ENCODE measurements around the gene PFKFB3. TPM values are rescaled to one million over a fixed set of nuclear protein-coding genes. Genes with fewer than 3 reads are reported as not detected.

The PFKFB3 gene
- total and polyA plus RNA-seq, 2 of the 4 experiments (the other 2 are of a cell fraction): 34.1 to 45.5 TPM

DNA sequence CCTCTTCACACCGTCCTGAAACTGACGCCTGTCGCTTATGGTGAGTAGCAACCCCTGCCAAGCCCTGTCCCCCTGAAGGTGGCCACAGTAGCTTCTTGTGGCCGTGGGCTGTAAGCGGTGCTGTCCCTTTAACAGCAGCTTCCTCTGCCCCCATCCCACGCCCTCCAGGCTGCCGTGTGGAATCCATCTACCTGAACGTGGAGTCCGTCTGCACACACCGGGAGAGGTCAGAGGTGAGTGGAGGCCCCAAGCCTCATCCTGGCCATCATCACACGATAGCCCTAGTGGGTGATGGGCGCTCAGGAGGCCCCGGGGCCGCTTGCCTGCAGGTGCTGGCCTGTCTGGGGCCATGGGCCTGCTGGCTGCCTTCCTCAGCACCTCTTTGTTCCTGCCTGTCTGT is 21.2 kb downstream of the PFKFB3 start:
- no peak for ATAC-seq (ENCODE audit: low read depth)
- H2BK20ac ChIP-seq (ENCODE audit: low read depth, low read length): no peak overlapping the region
- no peak overlapping the region for H2AK9ac ChIP-seq (replicated peaks; ENCODE audit: low read depth, low read length, poor library complexity)
- H3K56ac ChIP-seq (ENCODE audit: extremely low read depth, insufficient read depth, low read length): no peak overlapping the region
- no peak overlapping the region for H2AFZ ChIP-seq (replicated peaks; ENCODE audit: low read length, poor library complexity)
- H3K79me1 ChIP-seq (ENCODE audit: low read depth in 1 of 2, low read length in 2 of 2): peaks cover 29 to 86% of the 10 kb centered on the region in 2 experiments
- no peak overlapping the region for H2BK120ac ChIP-seq (ENCODE audit: low read depth, low read length)
- in situ Hi-C loops (cut with MboI; ENCODE audit: low sequenced_read_pairs) (loop anchor here (10.0 kb wide), 1 partner anchor 171 kb away; no protein-coding TSS in a partner anchor), intact Hi-C loops (cut with micrococcal nuclease) (no loop called here), dilution Hi-C loops (cut with HindIII; ENCODE audit: low sequenced_read_pairs, unreplicated experiment) (no loop called here)
- no peak overlapping the region for H3K4me2 ChIP-seq (ENCODE audit: low read depth, low read length)
- no peak overlapping the region for H4K91ac ChIP-seq (ENCODE audit: insufficient read depth, low read depth, low read length)
- BruUV-seq (replicated peaks): no TSS peak
- H3K27ac ChIP-seq (ENCODE audit: insufficient read depth, low read length): no peak overlapping the region
- H3K9ac ChIP-seq (ENCODE audit: low read depth, low read length): no peak overlapping the region
- H3K4me1 ChIP-seq (ENCODE audit: control insufficient read depth, insufficient read depth, low read length): peaks cover 4% of the 10 kb centered on the region; the same call in 1 of the 2 replicates
- H3K23ac ChIP-seq (ENCODE audit: low read depth, low read length): no peak overlapping the region
- no peak overlapping the region for H2BK15ac ChIP-seq (ENCODE audit: low read depth, low read length)
- no peak overlapping the region for H2BK5ac ChIP-seq (ENCODE audit: low read depth, low read length, poor library complexity, severe bottlenecking)
- H4K8ac ChIP-seq (ENCODE audit: low read depth in 2 of 2, low read length in 2 of 2): no peak overlapping the region
- no peak overlapping the region for H3K4me3 ChIP-seq (ENCODE audit: insufficient read depth, low read depth, low read length)
- no peak overlapping the region for H4K5ac ChIP-seq (ENCODE audit: low read depth, low read length)
- no peak overlapping the region for H2AK5ac ChIP-seq (ENCODE audit: low read depth, low read length)
- CTCF ChIA-PET: no interaction called here
- H3K4ac ChIP-seq (ENCODE audit: low read depth, low read length): no peak overlapping the region
- no peak for DNase-seq
- TF ChIP-seq NFE2L2 (IDR thresholded peaks at IDR 0.05; ENCODE audit: low read depth, low read length): no peak
- no peak for TF ChIP-seq MAZ (IDR thresholded peaks at IDR 0.05; ENCODE audit: borderline replicate concordance, low read depth, low read length)
- TF ChIP-seq CHD1 (IDR thresholded peaks at IDR 0.05; ENCODE audit: low read depth, low read length): no peak
- TF ChIP-seq RCOR1 (IDR thresholded peaks at IDR 0.05; ENCODE audit: insufficient replicate concordance, low read length): no peak
- no peak for TF ChIP-seq MXI1 (IDR thresholded peaks at IDR 0.05; ENCODE audit: borderline replicate concordance, low read depth, low read length)
- no peak for TF ChIP-seq FOS (IDR thresholded peaks at IDR 0.05; ENCODE audit: low read depth, low read length)
- TF ChIP-seq, protein P1, sequence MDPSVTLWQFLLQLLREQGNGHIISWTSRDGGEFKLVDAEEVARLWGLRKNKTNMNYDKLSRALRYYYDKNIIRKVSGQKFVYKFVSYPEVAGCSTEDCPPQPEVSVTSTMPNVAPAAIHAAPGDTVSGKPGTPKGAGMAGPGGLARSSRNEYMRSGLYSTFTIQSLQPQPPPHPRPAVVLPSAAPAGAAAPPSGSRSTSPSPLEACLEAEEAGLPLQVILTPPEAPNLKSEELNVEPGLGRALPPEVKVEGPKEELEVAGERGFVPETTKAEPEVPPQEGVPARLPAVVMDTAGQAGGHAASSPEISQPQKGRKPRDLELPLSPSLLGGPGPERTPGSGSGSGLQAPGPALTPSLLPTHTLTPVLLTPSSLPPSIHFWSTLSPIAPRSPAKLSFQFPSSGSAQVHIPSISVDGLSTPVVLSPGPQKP (IDR thresholded peaks at IDR 0.05; ENCODE audit: borderline replicate concordance, low read depth, low read length): no peak
- WGBS, 2 experiments (ENCODE audit: extremely low coverage in 2 of 2, insufficient read length in 1 of 2): 90% methylated on average over 5 of the region's 14 CpGs; no CpG with 5 or more reads in 1 of the 2 experiments
- peaks cover 39% of the 10 kb centered on the region for H4K20me1 ChIP-seq (ENCODE audit: insufficient read depth, low read length)
- H3K9me3 ChIP-seq (ENCODE audit: control insufficient read depth, insufficient read depth, low read length): no peaks in the 10 kb centered on the region
- peaks cover 7% of the 10 kb centered on the region; the same call in 1 of the 2 replicates for H3K9me1 ChIP-seq (ENCODE audit: insufficient read depth, low read length)
- peaks cover 93% of the 10 kb centered on the region for H3K36me3 ChIP-seq (ENCODE audit: control insufficient read depth, insufficient read depth, low read length)
- no peak overlapping the region for H3K14ac ChIP-seq (replicated peaks; ENCODE audit: low read depth, low read length)
- no peak overlapping the region for H3K18ac ChIP-seq (ENCODE audit: low read depth, low read length)
- no peaks in the 10 kb centered on the region for H3K27me3 ChIP-seq (ENCODE audit: control insufficient read depth, insufficient read depth, low read length)
- POLR2A ChIA-PET (ENCODE audit: unreplicated experiment): no interaction called here
